Left ventricle myocardium superior (tissue), 1 donor: ENCODE data around the gene MAGIX. TPM values are rescaled to one million over a fixed set of nuclear protein-coding genes. Genes with fewer than 3 reads are reported as not detected.

ENCODE experiments used
- ATAC-seq: fragments of 200-7000 bp; cut with Tn5 transposase; one replicate; pipeline ENCODE4 v1.9.1; 2020; ENCODE audit warnings: mild to moderate bottlenecking, moderate library complexity
- DNase-seq: peaks from one replicate; pipeline ENCODE4 v3.0.0-alpha.2; 2020
- intact Hi-C: fragments of 100-400 bp; cut with micrococcal nuclease; formaldehyde crosslinking; loops from one replicate; pipeline ENCODE4 v1.11.0; 2022
- total RNA-seq: library from RNA; stranded (reverse); fragmentation: NEBNext Ultra II Directional; extraction: Animal tissue kit (Norgen Biotek cat#: 25700); gene quantifications from one replicate; pipeline ENCODE4 v1.2.1, GENCODE V29; 2021
- donor health status: DM: no; HTN: yes; CAD: no; lungs with severe emphysema.

The MAGIX gene
- total RNA-seq, 1 donor from 2014 or later: 3.8 TPM

DNA sequence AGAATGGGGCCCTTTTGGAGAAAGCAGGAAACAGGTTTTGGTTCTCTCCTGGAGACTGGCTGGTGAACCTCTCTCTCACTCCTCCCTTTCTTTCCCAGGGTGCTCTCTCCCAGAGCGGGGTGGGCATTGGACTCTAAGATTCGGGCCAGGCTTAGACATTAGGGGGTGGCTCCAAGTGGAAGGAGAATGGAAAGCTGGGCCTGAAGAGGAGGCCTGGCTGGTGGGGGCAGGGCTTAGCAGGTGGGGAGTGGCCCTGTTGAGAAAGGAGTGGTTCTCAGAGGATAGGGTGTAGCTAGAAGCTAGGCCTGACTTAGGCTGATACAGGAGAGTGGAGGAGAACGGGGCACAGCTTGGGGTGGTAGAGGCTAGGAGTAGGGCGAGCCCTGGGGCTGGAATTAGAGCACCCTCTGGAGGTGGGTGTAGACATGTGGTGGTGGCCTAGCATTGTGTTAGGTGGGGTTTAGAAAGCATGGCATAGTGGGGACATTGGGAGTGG is 14.8 kb downstream of the MAGIX start:
- DNase-seq (no peak), ATAC-seq (peak; percentile 43)
- intact Hi-C loops: no loop called here

GRCh38 chrX:49177873-49178480 is 15.4 kb downstream of the MAGIX start:
- no peak for DNase-seq
- intact Hi-C loops: no loop called here
- peak; percentile 10 for ATAC-seq

DNA sequence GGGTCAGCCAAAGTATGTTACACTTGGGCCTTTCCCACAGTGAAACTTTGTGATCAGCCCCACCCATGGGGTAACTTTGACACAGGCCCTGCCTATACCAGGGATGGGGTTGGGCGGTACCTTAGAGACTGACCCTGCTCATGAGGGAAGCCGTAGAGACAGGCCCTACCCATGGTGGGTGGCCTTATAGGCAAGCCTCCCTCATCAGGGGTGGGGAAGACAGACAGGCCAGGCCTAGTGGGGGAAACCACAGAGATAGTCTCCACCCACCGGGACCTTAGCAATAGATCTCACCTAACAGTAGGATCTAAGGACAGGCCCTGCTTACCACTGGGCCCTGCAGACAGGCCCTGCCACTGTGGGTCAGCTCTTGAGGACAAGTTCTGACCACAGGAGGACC is 16.0 kb downstream of the MAGIX start:
- no peak for ATAC-seq
- intact Hi-C loops: no loop called here
- no peak for DNase-seq

DNA sequence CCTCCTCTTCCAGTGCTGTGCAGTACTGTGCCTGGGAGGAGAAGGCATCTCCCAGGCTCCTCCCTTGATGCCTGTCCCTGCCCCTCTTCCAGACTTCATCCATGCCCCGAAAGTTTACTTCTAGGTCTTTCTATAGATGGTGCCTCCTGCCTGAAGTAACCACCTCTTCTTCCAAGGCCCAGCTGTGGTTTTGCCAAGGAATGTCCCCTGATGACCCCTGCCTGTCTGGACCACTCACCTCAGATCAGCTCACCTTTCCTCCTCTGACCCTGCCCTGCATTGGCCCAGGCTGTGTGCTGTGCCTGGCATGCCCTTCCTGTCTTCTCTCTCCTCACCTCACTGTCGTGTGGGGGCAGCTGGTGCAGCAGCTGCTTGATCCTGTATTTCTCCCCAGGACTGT is 16.8 kb downstream of the MAGIX start:
- intact Hi-C loops: no loop called here
- no peak for DNase-seq
- no peak for ATAC-seq

- intact Hi-C loops: no loop called here
- no peak for ATAC-seq
- no peak for DNase-seq
These were observed 21.2 kb downstream of the MAGIX start for GRCh38 chrX:49183701-49184281.

DNA sequence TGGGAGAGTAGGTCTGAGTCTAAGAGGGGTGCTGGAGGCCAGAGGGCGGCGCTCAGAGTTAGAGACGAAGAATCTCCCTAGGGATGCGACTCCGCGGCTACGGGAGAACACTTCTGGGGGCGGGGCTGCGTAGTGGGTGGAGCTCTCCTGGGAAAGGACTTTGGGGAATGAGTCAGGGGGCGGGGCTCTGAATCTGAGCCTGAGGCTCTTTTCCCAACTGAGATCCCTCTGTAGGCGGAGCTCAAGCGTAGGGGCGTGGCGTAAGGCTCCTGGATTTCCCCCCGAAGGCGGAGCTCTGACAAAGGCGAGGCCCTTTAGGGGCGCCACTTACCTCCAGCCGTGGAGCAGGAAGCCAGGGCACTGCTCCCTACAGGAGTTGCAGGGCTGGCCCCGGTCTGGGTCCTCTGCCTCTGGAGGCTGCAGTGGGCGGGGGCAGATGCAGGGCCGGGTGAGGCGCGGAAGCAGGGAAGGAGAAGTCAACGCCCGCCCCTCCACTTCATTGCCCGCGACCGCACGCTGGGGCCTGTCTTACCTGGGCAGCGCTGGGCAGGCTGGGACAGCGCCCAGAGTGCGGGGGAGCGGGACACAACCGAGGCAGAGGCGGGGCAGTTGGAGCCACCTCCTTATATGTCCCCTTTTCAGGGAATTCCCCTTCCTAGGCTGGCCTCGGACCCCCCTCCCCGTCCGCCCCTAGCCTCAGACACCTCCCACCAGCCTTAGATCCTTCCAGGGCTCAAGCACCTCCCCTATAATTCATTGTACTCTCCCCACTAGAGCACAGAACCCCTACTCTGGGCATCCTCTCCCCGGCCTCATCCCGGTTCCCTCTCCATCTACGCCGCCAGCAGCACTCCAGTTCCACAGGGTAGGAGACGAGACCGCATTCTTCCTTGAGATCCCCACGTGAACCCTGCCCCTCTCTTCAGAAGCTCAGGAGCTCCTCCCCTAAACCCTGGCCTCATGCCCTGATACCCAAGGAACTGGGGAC is 22.0 kb downstream of the MAGIX start:
- ATAC-seq: peak; percentile 86
- DNase-seq: peak; percentile 92
- intact Hi-C loops: no loop called here

- DNase-seq (peak; percentile 92), ATAC-seq (peak; percentile 52)
- intact Hi-C loops: no loop called here
These were observed 23.8 kb downstream of the MAGIX start, which contains the start of gene PRICKLE3 for GRCh38 chrX:49186125-49187027. TSS of gene PRICKLE3 (minus strand) at chrX:49186373. CDS start at chrX:49186297, 76 bp downstream.

- no peak for ATAC-seq
- intact Hi-C loops: no loop called here
These were observed 24.5 kb downstream of the MAGIX start for GRCh38 chrX:49187028-49187394.

GRCh38 chrX:49187526-49187925 is 25.0 kb downstream of the MAGIX start:
- intact Hi-C loops: no loop called here
- ATAC-seq: no peak
- DNase-seq: no peak

More at GRCh38 chrX:49187028-49187394, 24.5 kb downstream of the MAGIX start:
- DNase-seq: no peak

DNA sequence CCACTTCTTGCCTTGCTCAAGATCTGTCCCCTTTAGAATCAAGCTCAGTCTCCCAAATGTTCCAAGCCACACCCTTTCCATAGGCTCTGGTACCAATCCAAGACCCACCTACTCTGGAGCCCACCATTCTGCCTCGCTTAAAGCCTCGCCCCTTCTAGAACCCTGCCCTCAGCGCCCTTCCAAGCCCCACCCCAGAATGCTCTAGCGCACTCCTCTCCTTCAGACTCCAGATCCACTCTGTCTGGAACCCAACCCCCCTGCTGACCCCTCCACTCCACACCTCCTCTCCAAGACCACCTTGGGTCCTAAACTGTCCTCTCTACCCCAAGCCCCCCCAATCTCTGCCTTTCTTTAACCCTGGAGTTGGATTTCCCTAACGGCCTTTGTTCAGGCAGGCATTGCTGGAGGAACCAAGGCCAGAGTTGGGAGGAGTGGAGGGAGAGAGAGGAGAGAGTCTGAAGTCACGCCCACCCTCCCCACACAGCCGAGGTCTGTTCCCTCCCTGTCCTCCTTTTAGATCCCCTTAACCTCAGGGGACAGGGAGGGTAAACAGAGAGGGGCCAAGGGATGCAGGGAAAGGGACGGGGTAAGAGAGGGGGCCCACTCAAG is 26.0 kb downstream of the MAGIX start:
- DNase-seq (no peak), ATAC-seq (no peak)
- intact Hi-C loops: no loop called here

- ATAC-seq (no peak), DNase-seq (no peak)
- intact Hi-C loops: no loop called here
These were observed 27.0 kb downstream of the MAGIX start for GRCh38 chrX:49189606-49190005.

GRCh38 chrX:49190821-49191573 is 28.4 kb downstream of the MAGIX start:
- DNase-seq (peak; percentile 91), ATAC-seq (peak; percentile 92)
- intact Hi-C loops: no loop called here

GRCh38 chrX:49191574-49192011 is 29.0 kb downstream of the MAGIX start:
- no peak for DNase-seq
- ATAC-seq: peak; percentile 0
- intact Hi-C loops: no loop called here

DNA sequence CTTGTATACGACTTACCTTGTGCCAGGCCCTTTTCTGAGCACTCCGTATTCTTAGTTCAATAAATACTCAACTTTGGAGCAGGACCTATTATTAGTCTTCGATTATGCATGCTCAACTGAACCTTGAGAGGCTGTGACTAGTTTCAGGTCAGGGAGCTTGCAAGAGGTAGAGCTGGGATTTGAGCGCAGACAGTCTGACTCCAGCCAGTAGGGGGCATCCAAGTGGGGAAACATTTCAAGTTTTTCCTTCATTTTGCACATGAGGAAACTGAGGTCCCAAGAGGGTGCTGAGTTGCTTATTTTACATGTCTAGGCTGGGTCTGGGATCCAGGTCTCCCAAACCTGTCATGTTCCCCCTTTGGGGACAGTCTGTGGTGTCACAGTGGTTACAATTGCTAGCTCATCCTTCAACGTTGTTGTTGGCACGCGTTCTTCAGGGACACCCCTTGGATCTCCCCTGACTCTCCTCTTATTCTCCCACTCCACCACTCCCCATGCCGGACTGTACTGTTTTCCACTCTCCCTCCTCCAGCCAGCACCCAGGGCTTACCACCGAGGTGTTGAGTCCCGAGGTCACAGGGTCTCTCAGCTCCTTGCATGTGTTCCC is 30.3 kb downstream of the MAGIX start:
- DNase-seq (no peak), ATAC-seq (no peak)
- intact Hi-C loops: no loop called here

DNA sequence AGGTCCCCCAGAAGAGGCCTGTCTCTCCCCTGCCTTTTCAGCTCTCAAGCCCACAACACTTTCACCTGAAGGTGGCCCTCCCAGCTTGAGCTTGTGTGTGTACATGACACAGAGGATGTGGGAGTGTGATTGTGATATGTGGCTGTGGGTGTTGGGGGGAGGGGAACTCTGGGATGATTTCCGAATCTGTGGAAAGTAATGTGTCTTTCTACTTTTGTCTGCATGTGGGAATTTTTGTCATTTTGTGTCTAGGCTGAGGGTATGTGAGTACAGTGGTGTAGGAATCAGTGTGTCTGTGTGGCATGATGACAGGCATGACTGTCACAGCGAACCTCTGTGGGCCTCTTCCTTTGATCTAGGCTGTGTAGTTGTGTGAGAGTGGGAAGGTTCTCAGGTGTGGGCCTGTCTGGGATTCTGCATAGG is 31.0 kb downstream of the MAGIX start:
- ATAC-seq: no peak
- DNase-seq: no peak
- intact Hi-C loops: no loop called here

- intact Hi-C loops: no loop called here
- ATAC-seq (no peak), DNase-seq (no peak)
These were observed 35.1 kb downstream of the MAGIX start for GRCh38 chrX:49197543-49198087.
